IMR-90 (cell line): ENCODE data around the gene NMNAT1. TPM values are rescaled to one million over a fixed set of nuclear protein-coding genes. Genes with fewer than 3 reads are reported as not detected.
A peak's percentile ranks its signal among the peaks of the same experiment; 100 is the strongest.

ENCODE experiments used
- ATAC-seq: fragments of 200-7000 bp; cut with Tn5 transposase; 2 replicates; pipeline ENCODE4 v1.9.1; 2020; ENCODE audit warnings: low read depth, mild to moderate bottlenecking, moderate library complexity
- BruUV-seq: library from RNA; stranded (reverse); fragments of 400-500 nt; replicated peaks from 2 replicates; lab custom pipeline; 2021; lab: Mats Ljungman, UMichigan
- CTCF ChIA-PET: fragments of 300-600 bp; formaldehyde crosslinking; extraction: SDS; loops from one replicate; lab custom pipeline; 2021; ENCODE audit warnings: antibody characterized with exemption; lab: Yijun Ruan, JAX
- POLR2A ChIA-PET: fragments of 300-600 bp; sonication (Branson Sonifier 250); formaldehyde crosslinking; loops from one replicate; lab custom pipeline; 2022; ENCODE audit warnings: antibody characterized with exemption; ENCODE audit not compliant: unreplicated experiment; lab: Charles Lee
- DNase-seq: peaks from one replicate; pipeline ENCODE4 v3.0.0; 2013
- H2AFZ ChIP-seq: replicated peaks from 2 replicates; pipeline ENCODE3; 2013; ENCODE audit warnings: low read length, mild to moderate bottlenecking; ENCODE audit not compliant: poor library complexity
- H2AK5ac ChIP-seq: 2 replicates; pipeline ENCODE4 v1.6.1; 2013; ENCODE audit warnings: low read depth, low read length, inconsistent platforms
- H2AK9ac ChIP-seq: replicated peaks from 2 replicates; pipeline ENCODE3; 2013; ENCODE audit warnings: mild to moderate bottlenecking, low read depth, low read length, moderate library complexity; ENCODE audit not compliant: poor library complexity
- H2BK120ac ChIP-seq: 2 replicates; pipeline ENCODE4 v1.6.1; 2013; ENCODE audit warnings: low read depth, low read length, inconsistent platforms
- H2BK15ac ChIP-seq: 3 replicates; pipeline ENCODE4 v1.6.1; 2013; ENCODE audit warnings: low read depth, low read length, inconsistent platforms
- H2BK20ac ChIP-seq: 2 replicates; pipeline ENCODE4 v1.6.1; 2013; ENCODE audit warnings: low read depth, mild to moderate bottlenecking, inconsistent platforms, low read length, moderate library complexity
- H2BK5ac ChIP-seq: 2 replicates; pipeline ENCODE4 v1.6.1; 2013; ENCODE audit warnings: mild to moderate bottlenecking, low read depth, low read length, inconsistent platforms; ENCODE audit not compliant: poor library complexity, severe bottlenecking
- H3K14ac ChIP-seq: replicated peaks from 2 replicates; pipeline ENCODE4 v1.6.1; 2013; ENCODE audit warnings: low read depth, low read length, inconsistent platforms
- H3K18ac ChIP-seq: 2 replicates; pipeline ENCODE4 v1.6.1; 2013; ENCODE audit warnings: low read depth, low read length, control low read depth
- H3K23ac ChIP-seq: 2 replicates; pipeline ENCODE4 v1.6.1; 2013; ENCODE audit warnings: low read depth, low read length, inconsistent platforms
- H3K27ac ChIP-seq: 2 replicates; pipeline ENCODE4 v1.5.1; 2013; ENCODE audit warnings: mild to moderate bottlenecking, control low read depth, low read length; ENCODE audit not compliant: insufficient read depth
- H3K27me3 ChIP-seq: 2 replicates; pipeline ENCODE4 v1.6.1; 2013; ENCODE audit warnings: low read length; ENCODE audit not compliant: control insufficient read depth, insufficient read depth
- H3K36me3 ChIP-seq: 2 replicates; pipeline ENCODE4 v1.6.1; 2013; ENCODE audit warnings: low read length, mixed read lengths; ENCODE audit not compliant: control insufficient read depth, insufficient read depth
- H3K4ac ChIP-seq: 2 replicates; pipeline ENCODE4 v1.6.1; 2013; ENCODE audit warnings: low read depth, low read length, inconsistent platforms
- H3K4me1 ChIP-seq: 2 replicates; pipeline ENCODE4 v1.6.1; 2013; ENCODE audit warnings: low read length, mixed read lengths; ENCODE audit not compliant: control insufficient read depth, insufficient read depth
- H3K4me2 ChIP-seq: 2 replicates; pipeline ENCODE4 v1.6.1; 2013; ENCODE audit warnings: low read depth, mild to moderate bottlenecking, control low read depth, low read length, moderate library complexity
- H3K4me3 ChIP-seq: 2 replicates; pipeline ENCODE4 v1.5.1; 2013; ENCODE audit warnings: low read depth, mild to moderate bottlenecking, control low read depth, low read length, moderate library complexity; ENCODE audit not compliant: insufficient read depth
- H3K56ac ChIP-seq: 2 replicates; pipeline ENCODE4 v1.6.1; 2013; ENCODE audit warnings: low read length, inconsistent platforms; ENCODE audit not compliant: insufficient read depth; ENCODE audit errors: extremely low read depth
- H3K79me1 ChIP-seq, 2 experiments: 2 replicates each; pipeline ENCODE4 v1.6.1; 2013; ENCODE audit warnings: low read length in 2 of 2, inconsistent platforms in 1 of 2, low read depth in 1 of 2
- H3K9ac ChIP-seq: 2 replicates; pipeline ENCODE4 v1.6.1; 2013; ENCODE audit warnings: low read depth, low read length, control low read depth
- H3K9me1 ChIP-seq: 2 replicates; pipeline ENCODE4 v1.6.1; 2013; ENCODE audit warnings: low read length, inconsistent platforms; ENCODE audit not compliant: insufficient read depth
- H3K9me3 ChIP-seq: 2 replicates; pipeline ENCODE4 v1.6.1; 2013; ENCODE audit warnings: low read length; ENCODE audit not compliant: control insufficient read depth, insufficient read depth
- H4K20me1 ChIP-seq: 2 replicates; pipeline ENCODE4 v1.6.1; 2013; ENCODE audit warnings: low read length, inconsistent platforms; ENCODE audit not compliant: insufficient read depth
- H4K5ac ChIP-seq: 2 replicates; pipeline ENCODE4 v1.6.1; 2013; ENCODE audit warnings: mild to moderate bottlenecking, low read depth, low read length, control low read depth
- H4K8ac ChIP-seq, 2 experiments: 2 replicates each; pipeline ENCODE4 v1.6.1; 2013; ENCODE audit warnings: low read depth in 2 of 2, low read length in 2 of 2, control low read depth in 1 of 2, inconsistent platforms in 1 of 2
- H4K91ac ChIP-seq: 2 replicates; pipeline ENCODE4 v1.6.1; 2013; ENCODE audit warnings: low read depth, low read length, inconsistent platforms; ENCODE audit not compliant: insufficient read depth
- BHLHE40 ChIP-seq: fragments of 150-350 bp; IDR thresholded peaks from 2 replicates; pipeline ENCODE4 v1.6.1; 2016; ENCODE audit warnings: mild to moderate bottlenecking, low read depth, low read length
- CEBPB ChIP-seq: IDR thresholded peaks from 2 replicates; pipeline ENCODE4 v1.6.1; 2012; ENCODE audit warnings: low read depth, low read length, improper control_type of control experiment
- FOS ChIP-seq: fragments of 150-350 bp; IDR thresholded peaks from 2 replicates; pipeline ENCODE4 v1.6.1; 2016; ENCODE audit warnings: low read depth, low read length
- MXI1 ChIP-seq: IDR thresholded peaks from 2 replicates; pipeline ENCODE4 v1.6.1; 2012; ENCODE audit warnings: low read depth, mild to moderate bottlenecking, low read length, moderate library complexity, borderline replicate concordance
- NFE2L2 ChIP-seq: fragments of 150-350 bp; IDR thresholded peaks from 2 replicates; pipeline ENCODE4 v1.6.1; 2016; ENCODE audit warnings: low read depth, mild to moderate bottlenecking, low read length
- POLR2A ChIP-seq: IDR thresholded peaks from 2 replicates; pipeline ENCODE4 v1.6.1; 2012; ENCODE audit warnings: mild to moderate bottlenecking, low read depth, low read length
- RAD21 ChIP-seq: IDR thresholded peaks from 2 replicates; pipeline ENCODE4 v1.6.1; 2012; ENCODE audit warnings: low read length, improper control_type of control experiment
- RCOR1 ChIP-seq: IDR thresholded peaks from 2 replicates; pipeline ENCODE4 v1.6.1; 2012; ENCODE audit warnings: mild to moderate bottlenecking, low read length, improper control_type of control experiment; ENCODE audit not compliant: insufficient replicate concordance
- RFX5 ChIP-seq: IDR thresholded peaks from 2 replicates; pipeline ENCODE4 v1.8.0; 2012; ENCODE audit warnings: low read depth, mild to moderate bottlenecking, low read length, moderate library complexity
- SMC3 ChIP-seq: fragments of 150-350 bp; IDR thresholded peaks from 2 replicates; pipeline ENCODE4 v1.6.1; 2016; ENCODE audit warnings: low read depth, mild to moderate bottlenecking, antibody characterized with exemption, low read length, moderate library complexity
- WGBS, 2 experiments: methylation state at CpG; one replicate each; pipeline versions ENCODE4 v1.1.5 to v1.1.7; 2013; ENCODE audit warnings: missing lambda C conversion rate in 2 of 2; ENCODE audit not compliant: insufficient read length in 1 of 2; ENCODE audit errors: extremely low coverage in 2 of 2; 5-methylcytosine and 5-hydroxymethylcytosine counted together
- dilution Hi-C: fragments of 300-500 bp; cut with HindIII; formaldehyde crosslinking; loops from one replicate; pipeline ENCODE4 v1.14.3; 2018; ENCODE audit warnings: low sequenced_read_pairs; ENCODE audit not compliant: unreplicated experiment
- in situ Hi-C: fragments of 300-500 bp; cut with MboI; formaldehyde crosslinking; loops from 3 replicates; pipeline ENCODE4 v1.14.3; 2019; ENCODE audit warnings: low sequenced_read_pairs, inconsistent platforms, mixed read lengths
- intact Hi-C: fragments of 100-400 bp; cut with micrococcal nuclease; formaldehyde crosslinking; loops from 2 replicates; pipeline ENCODE4 v1.10.0; 2022
- polyA plus RNA-seq, 3 experiments: library from polyadenylated mRNA; depleted of rRNA; stranded (reverse); fragments of >200 nt; gene quantifications; 2 replicates each; pipeline ENCODE4 v1.2.3, GENCODE V29; 2012; ENCODE audit warnings: low replicate concordance in 1 of 3
- total RNA-seq: library from RNA; depleted of rRNA; stranded (reverse); fragments of >200 nt; gene quantifications from 2 replicates; pipeline ENCODE4 v1.2.3, GENCODE V29; 2012
- TF ChIP-seq, protein P1 (sequence below): fragments of 150-350 bp; IDR thresholded peaks from 2 replicates; pipeline ENCODE4 v1.6.1; 2016; ENCODE audit warnings: low read depth, mild to moderate bottlenecking, low read length, moderate library complexity, borderline replicate concordance
- TF ChIP-seq, protein P2 (sequence below): fragments of 150-350 bp; IDR thresholded peaks from 2 replicates; pipeline ENCODE4 v1.6.1; 2017; ENCODE audit warnings: mild to moderate bottlenecking, antibody characterized with exemption, low read length, low read depth
- TF ChIP-seq, protein P3 (sequence below): conservative IDR thresholded peaks from 2 replicates; pipeline ENCODE4 v1.5.1; 2012; ENCODE audit warnings: mild to moderate bottlenecking, low read depth, low read length, improper control_type of control experiment

NMNAT1 gene
- total and polyA plus RNA-seq, 2 of the 4 experiments (the other 2 are of a cell fraction): 9.1 to 11.7 TPM

DNA sequence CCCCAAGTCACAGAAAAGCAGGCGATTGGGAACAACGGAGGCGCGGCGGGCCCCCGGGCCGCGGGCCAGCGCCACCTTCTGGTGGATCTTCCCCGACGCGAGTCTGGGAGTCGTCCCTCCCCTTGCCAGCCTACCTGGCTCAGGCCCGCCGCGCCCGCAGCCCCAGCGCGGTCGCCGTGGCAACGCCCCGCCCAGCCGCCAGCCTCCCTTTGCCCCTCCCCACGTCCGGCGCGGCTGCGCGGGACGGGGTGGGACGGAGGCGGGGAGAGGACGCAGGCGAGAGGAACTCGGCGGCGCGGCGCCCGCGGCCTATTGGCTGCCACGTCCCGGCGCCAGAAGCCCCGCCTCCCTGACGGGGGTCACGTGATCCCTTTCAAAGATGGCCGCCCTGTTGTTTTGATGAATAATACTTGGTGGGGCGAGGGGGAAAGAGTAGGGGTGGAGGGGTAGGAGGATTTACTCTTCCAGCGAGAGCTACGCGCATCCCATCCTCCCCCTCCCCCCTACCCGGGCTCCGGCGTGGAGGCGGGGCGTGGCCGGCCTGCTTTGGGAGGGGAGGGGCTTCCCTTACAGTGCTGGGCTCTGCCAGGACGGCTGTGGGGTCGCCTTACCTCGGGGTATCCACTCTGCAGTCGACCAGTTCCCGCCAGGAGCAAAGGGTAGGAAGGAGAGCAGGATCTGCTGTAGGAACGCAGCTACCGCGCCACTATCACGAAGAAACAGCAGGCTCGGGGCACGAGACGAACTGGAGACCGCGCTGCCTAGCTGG is 89.5 kb downstream of the NMNAT1 start, which contains the start of gene UBE4B:
Gene UBE4B, plus strand, starts transcription at position 369 of the 769 bp plus-strand sequence. CDS start 713 bp downstream, outside the sequence.
- Histone ChIP-seq H3K23ac (peak within 1 kb of the TSS; percentile 97), H2AK5ac (peak within 1 kb of the TSS; percentile 89), H3K4me2 (peak within 1 kb of the TSS; percentile 90), H3K56ac (peak within 1 kb of the TSS; percentile 86), H2BK20ac (peak within 1 kb of the TSS; percentile 77), H4K5ac (peak within 1 kb of the TSS; percentile 75), H3K36me3 (no peaks in the 10 kb centered on the region), H3K27me3 (no peaks in the 10 kb centered on the region), H2BK15ac (peak within 1 kb of the TSS; percentile 94; the same call in 2 of the 3 replicates), H2AK9ac (peak within 1 kb of the TSS; percentile 72), H3K4ac (peak within 1 kb of the TSS; percentile 91), H3K79me1 (peaks cover 0 to 22% of the 10 kb centered on the region in 2 experiments; a peak in 2 of 4 replicates), H3K9me1 (no peaks in the 10 kb centered on the region), H4K8ac (peak within 1 kb of the TSS; percentile 83 to 95), H2BK120ac (peak within 1 kb of the TSS; percentile 94), H3K27ac (peak within 1 kb of the TSS; percentile 84), H3K4me3 (peak within 1 kb of the TSS; percentile 70), H3K14ac (peak within 1 kb of the TSS; percentile 91), H3K4me1 (peaks cover 6% of the 10 kb centered on the region; the same call in 1 of the 2 replicates), H3K18ac (peak within 1 kb of the TSS; percentile 73), H4K20me1 (peaks cover 5% of the 10 kb centered on the region; the same call in 1 of the 2 replicates), H4K91ac (peak within 1 kb of the TSS; percentile 92), H3K9ac (peak within 1 kb of the TSS; percentile 83), H2BK5ac (peak within 1 kb of the TSS; percentile 81), H2AFZ (peak within 1 kb of the TSS; percentile 96), H3K9me3 (no peaks in the 10 kb centered on the region)
- DNase-seq (peak; percentile 97), ATAC-seq (peak; percentile 98)
- TSS peak; percentile 95 for BruUV-seq
- POLR2A ChIA-PET: no interaction called here
- CTCF ChIA-PET: interaction anchor here (2.8 kb wide), 1 partner anchor 83 kb away, joined by 6 read pairs; no protein-coding TSS in a partner anchor
- dilution Hi-C loops: no loop called here
- intact Hi-C loops: loop anchor here (1.0 to 10.0 kb wide), 5 partner anchors 45 to 392 kb away; partner anchors contain the start of genes KIF1B, LZIC and NMNAT1
- WGBS, 2 experiments: 0% methylated on average over 12 of the region's 73 CpGs; no CpG with 5 or more reads in 1 of the 2 experiments
- in situ Hi-C loops: no loop called here
- TF ChIP-seq FOS: 0 out of 2 replicates have a peak, but pooled peaks have one; percentile 8
- TF ChIP-seq MXI1: peak; percentile 78; the same call in 1 of the 2 replicates
- no peak for TF ChIP-seq CEBPB
- TF ChIP-seq RCOR1: no peak
- peak; percentile 52 for TF ChIP-seq BHLHE40
- TF ChIP-seq, protein P1, sequence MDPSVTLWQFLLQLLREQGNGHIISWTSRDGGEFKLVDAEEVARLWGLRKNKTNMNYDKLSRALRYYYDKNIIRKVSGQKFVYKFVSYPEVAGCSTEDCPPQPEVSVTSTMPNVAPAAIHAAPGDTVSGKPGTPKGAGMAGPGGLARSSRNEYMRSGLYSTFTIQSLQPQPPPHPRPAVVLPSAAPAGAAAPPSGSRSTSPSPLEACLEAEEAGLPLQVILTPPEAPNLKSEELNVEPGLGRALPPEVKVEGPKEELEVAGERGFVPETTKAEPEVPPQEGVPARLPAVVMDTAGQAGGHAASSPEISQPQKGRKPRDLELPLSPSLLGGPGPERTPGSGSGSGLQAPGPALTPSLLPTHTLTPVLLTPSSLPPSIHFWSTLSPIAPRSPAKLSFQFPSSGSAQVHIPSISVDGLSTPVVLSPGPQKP: no peak; the same call in 1 of the 2 replicates
- TF ChIP-seq, protein P2, sequence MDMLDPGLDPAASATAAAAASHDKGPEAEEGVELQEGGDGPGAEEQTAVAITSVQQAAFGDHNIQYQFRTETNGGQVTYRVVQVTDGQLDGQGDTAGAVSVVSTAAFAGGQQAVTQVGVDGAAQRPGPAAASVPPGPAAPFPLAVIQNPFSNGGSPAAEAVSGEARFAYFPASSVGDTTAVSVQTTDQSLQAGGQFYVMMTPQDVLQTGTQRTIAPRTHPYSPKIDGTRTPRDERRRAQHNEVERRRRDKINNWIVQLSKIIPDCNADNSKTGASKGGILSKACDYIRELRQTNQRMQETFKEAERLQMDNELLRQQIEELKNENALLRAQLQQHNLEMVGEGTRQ: peak; percentile 97
- no peak; the same call in 1 of the 2 replicates for TF ChIP-seq POLR2A
- TF ChIP-seq RAD21: peak; percentile 74
- TF ChIP-seq SMC3: peak; percentile 69
- TF ChIP-seq NFE2L2: no peak
- TF ChIP-seq, protein P3, sequence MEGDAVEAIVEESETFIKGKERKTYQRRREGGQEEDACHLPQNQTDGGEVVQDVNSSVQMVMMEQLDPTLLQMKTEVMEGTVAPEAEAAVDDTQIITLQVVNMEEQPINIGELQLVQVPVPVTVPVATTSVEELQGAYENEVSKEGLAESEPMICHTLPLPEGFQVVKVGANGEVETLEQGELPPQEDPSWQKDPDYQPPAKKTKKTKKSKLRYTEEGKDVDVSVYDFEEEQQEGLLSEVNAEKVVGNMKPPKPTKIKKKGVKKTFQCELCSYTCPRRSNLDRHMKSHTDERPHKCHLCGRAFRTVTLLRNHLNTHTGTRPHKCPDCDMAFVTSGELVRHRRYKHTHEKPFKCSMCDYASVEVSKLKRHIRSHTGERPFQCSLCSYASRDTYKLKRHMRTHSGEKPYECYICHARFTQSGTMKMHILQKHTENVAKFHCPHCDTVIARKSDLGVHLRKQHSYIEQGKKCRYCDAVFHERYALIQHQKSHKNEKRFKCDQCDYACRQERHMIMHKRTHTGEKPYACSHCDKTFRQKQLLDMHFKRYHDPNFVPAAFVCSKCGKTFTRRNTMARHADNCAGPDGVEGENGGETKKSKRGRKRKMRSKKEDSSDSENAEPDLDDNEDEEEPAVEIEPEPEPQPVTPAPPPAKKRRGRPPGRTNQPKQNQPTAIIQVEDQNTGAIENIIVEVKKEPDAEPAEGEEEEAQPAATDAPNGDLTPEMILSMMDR: peak; percentile 87
- no peak for TF ChIP-seq RFX5
